ENCODE data around the gene CCL7.

DNA sequence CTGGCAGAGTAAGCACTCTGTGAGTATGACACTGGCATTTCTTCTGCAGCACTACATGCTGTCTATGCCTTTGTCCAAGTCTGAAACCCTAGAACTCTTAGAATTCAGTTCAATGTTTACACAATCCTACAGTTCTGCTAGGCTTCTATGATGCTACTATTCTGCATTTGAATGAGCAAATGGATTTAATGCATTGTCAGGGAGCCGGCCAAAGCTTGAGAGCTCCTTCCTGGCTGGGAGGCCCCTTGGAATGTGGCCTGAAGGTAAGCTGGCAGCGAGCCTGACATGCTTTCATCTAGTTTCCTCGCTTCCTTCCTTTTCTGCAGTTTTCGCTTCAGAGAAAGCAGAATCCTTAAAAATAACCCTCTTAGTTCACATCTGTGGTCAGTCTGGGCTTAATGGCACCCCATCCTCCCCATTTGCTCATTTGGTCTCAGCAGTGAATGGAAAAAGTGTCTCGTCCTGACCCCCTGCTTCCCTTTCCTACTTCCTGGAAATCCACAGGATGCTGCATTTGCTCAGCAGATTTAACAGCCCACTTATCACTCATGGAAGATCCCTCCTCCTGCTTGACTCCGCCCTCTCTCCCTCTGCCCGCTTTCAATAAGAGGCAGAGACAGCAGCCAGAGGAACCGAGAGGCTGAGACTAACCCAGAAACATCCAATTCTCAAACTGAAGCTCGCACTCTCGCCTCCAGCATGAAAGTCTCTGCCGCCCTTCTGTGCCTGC is 15.2 kb upstream of the CCL7 start, which contains the start of gene CCL2:
- TF ChIP-seq POLR2A (IDR thresholded peaks at IDR 0.05) (peak; percentile 56), POLR2AphosphoS5 (IDR thresholded peaks at IDR 0.05) (peak; percentile 59 to 70 (median 59)), EP300 (IDR thresholded peaks at IDR 0.05; ENCODE audit: low read depth) (no peak)

All from transverse colon (tissue), 3 donors.